ENCODE results near the gene ARHGAP15. TPM values are rescaled to one million over a fixed set of nuclear protein-coding genes. Genes with fewer than 3 reads are reported as not detected.

The ARHGAP15 gene
- total RNA-seq, 1 experiment from 2014 or later = 0.42 TPM

DNA sequence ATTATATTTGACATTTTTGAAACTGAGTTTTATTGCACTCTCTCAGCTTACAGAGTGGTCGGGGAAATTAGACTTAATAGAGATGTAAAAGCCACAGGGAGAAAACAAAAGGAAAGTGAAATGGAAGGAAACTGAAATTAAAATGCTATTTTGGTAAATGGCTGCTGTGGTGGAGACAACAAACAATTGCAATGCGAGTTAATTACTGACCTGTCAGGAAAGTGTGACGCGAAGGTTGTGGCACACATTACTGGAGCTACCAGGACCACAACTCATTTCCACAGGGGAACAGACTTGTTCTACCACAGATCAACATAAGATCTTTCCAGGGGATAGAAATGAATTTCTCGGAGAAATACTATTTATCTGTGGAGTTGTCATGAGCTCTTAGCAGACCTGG lies 19.5 kb downstream of the ARHGAP15 start:
- H3K9me3 ChIP-seq (ENCODE audit: control insufficient read depth in 1 of 2, insufficient read depth in 1 of 2, low read depth in 1 of 2, low read length in 2 of 2) = no peaks in the 10 kb centered on the region
- no TSS peak for BruUV-seq (replicated peaks)
- no peak overlapping the region for H3K9ac ChIP-seq (ENCODE audit: low read length)
- ATAC-seq (no peak), DNase-seq (ENCODE audit: low read depth, low spot score) (no peak)
- peaks cover 17% of the 10 kb centered on the region for H3K27me3 ChIP-seq (ENCODE audit: insufficient read depth, low read length)
- ChIA-PET RAD21 (ENCODE audit: low non-redundant PET in 1 of 2, low total read pairs in 2 of 2, uncharacterized antibody in 2 of 2, unreplicated experiment in 2 of 2) (no interaction called here), POLR2A (no interaction called here), CTCF (interaction anchor here (1.9 kb wide), 1 partner anchor 13 kb away, joined by 8 read pairs; no protein-coding TSS in a partner anchor)
- H3K4me2 ChIP-seq (ENCODE audit: low read length) = no peak overlapping the region
- intact Hi-C loops (cut with micrococcal nuclease) = no loop called here
- no peaks in the 10 kb centered on the region for H3K9me2 ChIP-seq (ENCODE audit: insufficient read depth)
- no peaks in the 10 kb centered on the region for H3K79me2 ChIP-seq (ENCODE audit: insufficient read depth, low read length)
- H4K20me1 ChIP-seq (ENCODE audit: insufficient read depth) = no peaks in the 10 kb centered on the region
- H3K36me3 ChIP-seq (ENCODE audit: control insufficient read depth in 1 of 2, insufficient read depth in 2 of 2, low read length in 2 of 2) = no peaks in the 10 kb centered on the region
- H3K4me1 ChIP-seq (ENCODE audit: control insufficient read depth in 1 of 2, insufficient read depth in 2 of 2, low read length in 2 of 2) = no peaks in the 10 kb centered on the region
- no peak overlapping the region for H2AFZ ChIP-seq (ENCODE audit: low read depth, low read length, poor library complexity, severe bottlenecking)
- no peak overlapping the region for H3K27ac ChIP-seq (ENCODE audit: low read depth, low read length)
- no peak for TF ChIP-seq CTCF (IDR thresholded peaks at IDR 0.05 in 2 of 3, conservative IDR thresholded peaks at IDR 0.05 in 1 of 3; ENCODE audit: borderline replicate concordance in 1 of 3, insufficient read depth in 1 of 3, low read depth in 2 of 3, low read length in 2 of 3)
- no peak for TF ChIP-seq JUND (IDR thresholded peaks at IDR 0.05)
- TF ChIP-seq POLR2AphosphoS5 (IDR thresholded peaks at IDR 0.05; ENCODE audit: low read depth, low read length) = no peak
- TF ChIP-seq SRF (IDR thresholded peaks at IDR 0.05; ENCODE audit: low read depth) = no peak
- TF ChIP-seq RAD21 (IDR thresholded peaks at IDR 0.05; ENCODE audit: low read depth) = no peak
- TF ChIP-seq YY1 (IDR thresholded peaks at IDR 0.05; ENCODE audit: extremely low read depth, insufficient replicate concordance, low read depth, low read length) = no peak
- no peak for TF ChIP-seq FOSL1 (IDR thresholded peaks at IDR 0.05; ENCODE audit: low read depth)
- no peak for TF ChIP-seq CEBPB (IDR thresholded peaks at IDR 0.05; ENCODE audit: low read depth)
- no peak for TF ChIP-seq SP1 (IDR thresholded peaks at IDR 0.05; ENCODE audit: low read depth)
- TF ChIP-seq, protein P1, sequence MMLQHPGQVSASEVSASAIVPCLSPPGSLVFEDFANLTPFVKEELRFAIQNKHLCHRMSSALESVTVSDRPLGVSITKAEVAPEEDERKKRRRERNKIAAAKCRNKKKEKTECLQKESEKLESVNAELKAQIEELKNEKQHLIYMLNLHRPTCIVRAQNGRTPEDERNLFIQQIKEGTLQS (IDR thresholded peaks at IDR 0.05) = no peak
- TF ChIP-seq, protein P2, sequence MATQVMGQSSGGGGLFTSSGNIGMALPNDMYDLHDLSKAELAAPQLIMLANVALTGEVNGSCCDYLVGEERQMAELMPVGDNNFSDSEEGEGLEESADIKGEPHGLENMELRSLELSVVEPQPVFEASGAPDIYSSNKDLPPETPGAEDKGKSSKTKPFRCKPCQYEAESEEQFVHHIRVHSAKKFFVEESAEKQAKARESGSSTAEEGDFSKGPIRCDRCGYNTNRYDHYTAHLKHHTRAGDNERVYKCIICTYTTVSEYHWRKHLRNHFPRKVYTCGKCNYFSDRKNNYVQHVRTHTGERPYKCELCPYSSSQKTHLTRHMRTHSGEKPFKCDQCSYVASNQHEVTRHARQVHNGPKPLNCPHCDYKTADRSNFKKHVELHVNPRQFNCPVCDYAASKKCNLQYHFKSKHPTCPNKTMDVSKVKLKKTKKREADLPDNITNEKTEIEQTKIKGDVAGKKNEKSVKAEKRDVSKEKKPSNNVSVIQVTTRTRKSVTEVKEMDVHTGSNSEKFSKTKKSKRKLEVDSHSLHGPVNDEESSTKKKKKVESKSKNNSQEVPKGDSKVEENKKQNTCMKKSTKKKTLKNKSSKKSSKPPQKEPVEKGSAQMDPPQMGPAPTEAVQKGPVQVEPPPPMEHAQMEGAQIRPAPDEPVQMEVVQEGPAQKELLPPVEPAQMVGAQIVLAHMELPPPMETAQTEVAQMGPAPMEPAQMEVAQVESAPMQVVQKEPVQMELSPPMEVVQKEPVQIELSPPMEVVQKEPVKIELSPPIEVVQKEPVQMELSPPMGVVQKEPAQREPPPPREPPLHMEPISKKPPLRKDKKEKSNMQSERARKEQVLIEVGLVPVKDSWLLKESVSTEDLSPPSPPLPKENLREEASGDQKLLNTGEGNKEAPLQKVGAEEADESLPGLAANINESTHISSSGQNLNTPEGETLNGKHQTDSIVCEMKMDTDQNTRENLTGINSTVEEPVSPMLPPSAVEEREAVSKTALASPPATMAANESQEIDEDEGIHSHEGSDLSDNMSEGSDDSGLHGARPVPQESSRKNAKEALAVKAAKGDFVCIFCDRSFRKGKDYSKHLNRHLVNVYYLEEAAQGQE (IDR thresholded peaks at IDR 0.05; ENCODE audit: low read depth) = no peak
- TF ChIP-seq EZH2 (IDR thresholded peaks at IDR 0.05) = no peak
- TF ChIP-seq TCF7L2 (IDR thresholded peaks at IDR 0.05; ENCODE audit: borderline replicate concordance, extremely low read depth, insufficient read depth, insufficient read length) = no peak
- TF ChIP-seq CBX3 (IDR thresholded peaks at IDR 0.05; ENCODE audit: low read depth) = no peak
- H3K4me3 ChIP-seq (replicated peaks in 1 of 2; ENCODE audit: low read depth in 1 of 2, low read length in 2 of 2) = no peak overlapping the region
